ENCODE data around the gene LRMDA. TPM values are rescaled to one million over a fixed set of nuclear protein-coding genes. Genes with fewer than 3 reads are reported as not detected.

The LRMDA gene
- polyA plus RNA-seq, 3 donors, result 39.8 to 59.6 (median 56.4) TPM

- H3K79me2 ChIP-seq (ENCODE audit: insufficient read depth, low read length), result peaks cover 13% of the 10 kb centered on the region
- peaks cover 52% of the 10 kb centered on the region for H4K20me1 ChIP-seq (ENCODE audit: insufficient read depth, low read length)
- under 1% methylated on average over 84 of the region's 88 CpGs for WGBS (ENCODE audit: insufficient coverage)
- peak within 1 kb of the TSS; percentile 81 to 100 (median 83) for H3K4me3 ChIP-seq (replicated peaks in 1 of 3; ENCODE audit: low read depth in 2 of 3, low read length in 3 of 3)
- Mint-ChIP-seq H3K27me3 (ENCODE audit: low read depth in 3 of 3) (peaks cover 51 to 66% (median 57%) of the 10 kb centered on the region in 3 donors), H3K9me3 (peaks cover 0 to 23% (median 14%) of the 10 kb centered on the region in 7 donors), H3K4me3 (peak within 1 kb of the TSS; percentile 97 to 98), H3K36me3 (peaks cover 32 to 37% of the 10 kb centered on the region in 2 donors), H3K27ac (peak within 1 kb of the TSS; percentile 90 to 98 (median 96)), H3K4me1 (peaks cover 37% of the 10 kb centered on the region)
- H3K9me3 ChIP-seq (replicated peaks in 1 of 2; ENCODE audit: control insufficient read depth in 1 of 2, insufficient read depth in 1 of 2, low read length in 2 of 2), result peaks cover 0 to 14% of the 10 kb centered on the region in 2 donors
- TF ChIP-seq CTCF (IDR thresholded peaks at IDR 0.05), result peak; percentile 2
- DNase-seq, result peak; percentile 82 to 87 (median 86)
- H3K27ac ChIP-seq (ENCODE audit: low read depth in 1 of 2, low read length in 2 of 2), result peak within 1 kb of the TSS; percentile 85 to 94
- H3K4me1 ChIP-seq (ENCODE audit: control insufficient read depth in 1 of 2, insufficient read depth in 2 of 2, low read length in 2 of 2), result peaks cover 41 to 62% of the 10 kb centered on the region in 2 donors
- H3K9ac ChIP-seq (ENCODE audit: insufficient read depth, low read length, poor library complexity, severe bottlenecking), result peak within 1 kb of the TSS; percentile 74
- H2AFZ ChIP-seq (ENCODE audit: insufficient read depth, low read depth, low read length, poor library complexity, severe bottlenecking), result peak within 1 kb of the TSS; percentile 85
- intact Hi-C loops (cut with micrococcal nuclease), result loop anchor here (2.0 to 10.0 kb wide), 6 partner anchors 125 to 635 kb away; no protein-coding TSS in a partner anchor
- H3K36me3 ChIP-seq (replicated peaks in 1 of 2; ENCODE audit: control insufficient read depth in 1 of 2, insufficient read depth in 2 of 2, low read length in 2 of 2), result peaks cover 2 to 10% of the 10 kb centered on the region in 2 donors
- H3K27me3 ChIP-seq (ENCODE audit: control insufficient read depth in 2 of 2, insufficient read depth in 2 of 2, low read length in 2 of 2), result peaks cover 40 to 58% of the 10 kb centered on the region in 2 donors
- H3K4me2 ChIP-seq (replicated peaks; ENCODE audit: extremely low read depth, low read length, poor library complexity, severe bottlenecking), result peak within 1 kb of the TSS; percentile 98
Measured at GRCh38 chr10:75401569-75402485, 29.6 kb upstream of the LRMDA start, which contains the start of gene ZNF503. Gene ZNF503, minus strand, starts transcription at chr10:75401764. Its CDS starts 345 bp downstream, at chr10:75401419.

GRCh38 chr10:75402486-75403143 is 28.8 kb upstream of the LRMDA start:
- Mint-ChIP-seq H3K36me3 (peaks cover 29 to 34% of the 10 kb centered on the region in 2 donors), H3K4me3 (peak overlapping the region; percentile 97 to 98), H3K27ac (peak overlapping the region; percentile 90 to 98 (median 96)), H3K4me1 (peaks cover 41% of the 10 kb centered on the region), H3K9me3 (peaks cover 0 to 23% (median 17%) of the 10 kb centered on the region in 7 donors), H3K27me3 (ENCODE audit: low read depth in 3 of 3) (peaks cover 53 to 66% (median 59%) of the 10 kb centered on the region in 3 donors)
- Histone ChIP-seq H4K20me1 (ENCODE audit: insufficient read depth, low read length) (peaks cover 45% of the 10 kb centered on the region), H3K9ac (ENCODE audit: insufficient read depth, low read length, poor library complexity, severe bottlenecking) (peak overlapping the region; percentile 74), H3K27me3 (ENCODE audit: control insufficient read depth in 2 of 2, insufficient read depth in 2 of 2, low read length in 2 of 2) (peaks cover 44 to 58% of the 10 kb centered on the region in 2 donors), H3K36me3 (replicated peaks in 1 of 2; ENCODE audit: control insufficient read depth in 1 of 2, insufficient read depth in 2 of 2, low read length in 2 of 2) (peaks cover 2 to 10% of the 10 kb centered on the region in 2 donors), H3K79me2 (ENCODE audit: insufficient read depth, low read length) (peaks cover 13% of the 10 kb centered on the region), H3K9me3 (replicated peaks in 1 of 2; ENCODE audit: control insufficient read depth in 1 of 2, insufficient read depth in 1 of 2, low read length in 2 of 2) (peaks cover 0 to 19% of the 10 kb centered on the region in 2 donors), H2AFZ (ENCODE audit: insufficient read depth, low read depth, low read length, poor library complexity, severe bottlenecking) (peak overlapping the region; percentile 85), H3K4me3 (replicated peaks in 1 of 3; ENCODE audit: low read depth in 2 of 3, low read length in 3 of 3) (peak overlapping the region; percentile 81 to 100 (median 83)), H3K4me1 (ENCODE audit: control insufficient read depth in 1 of 2, insufficient read depth in 2 of 2, low read length in 2 of 2) (peaks cover 42 to 62% of the 10 kb centered on the region in 2 donors), H3K27ac (ENCODE audit: low read depth in 1 of 2, low read length in 2 of 2) (peak overlapping the region; percentile 85 to 94), H3K4me2 (replicated peaks; ENCODE audit: extremely low read depth, low read length, poor library complexity, severe bottlenecking) (peak overlapping the region; percentile 98)
- WGBS (ENCODE audit: insufficient coverage), result under 1% methylated on average over 31 of the region's 42 CpGs
- DNase-seq, result peak; percentile 53 to 77 (median 62)
- intact Hi-C loops (cut with micrococcal nuclease), result loop anchor here (2.0 to 10.0 kb wide), 6 partner anchors 125 to 635 kb away; no protein-coding TSS in a partner anchor
- TF ChIP-seq CTCF (IDR thresholded peaks at IDR 0.05), result no peak

Data from CD14-positive monocyte (primary cell).